Measurements from ENCODE around the gene ARMC8.

Gene ARMC8

DNA sequence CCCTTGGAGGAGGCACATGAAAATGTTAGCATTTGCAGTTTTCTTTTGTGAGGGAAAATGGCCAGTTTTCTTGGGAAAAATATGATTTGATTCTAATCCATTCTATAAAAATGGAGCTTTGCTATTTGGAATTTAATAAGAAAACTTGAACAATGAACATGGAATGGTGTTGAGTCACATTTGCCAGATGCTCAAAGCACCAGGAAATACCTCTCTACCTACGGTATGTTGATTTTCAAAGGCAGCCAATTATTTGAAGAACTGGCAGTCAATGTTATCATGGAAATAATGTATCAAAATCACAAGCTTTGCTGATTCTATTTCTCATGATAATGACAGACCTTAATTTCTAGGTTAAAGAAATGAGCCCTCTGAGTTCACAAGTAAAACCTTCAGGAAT lies 127.7 kb downstream of the ARMC8 start:
- no peak for DNase-seq

DNA sequence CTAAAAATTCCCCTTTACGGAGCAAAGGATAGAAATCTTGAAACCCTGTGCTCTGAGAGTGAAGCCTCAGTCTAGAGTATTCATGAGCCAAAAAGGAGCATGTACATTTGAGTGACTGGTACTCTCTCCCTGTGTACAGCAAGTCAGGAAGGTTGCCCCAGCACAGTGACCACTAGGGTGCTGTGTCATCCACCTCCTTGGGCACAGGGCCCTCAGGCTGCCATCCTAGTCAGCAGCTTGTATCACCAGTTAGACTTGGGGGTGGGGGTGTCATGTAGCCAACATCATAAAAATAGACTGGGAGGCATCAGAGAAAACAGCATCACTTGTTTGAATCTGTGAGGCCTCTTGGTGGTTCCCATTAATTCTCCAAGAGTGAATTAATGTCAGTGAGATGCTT lies 130.6 kb downstream of the ARMC8 start:
- DNase-seq, result no peak

GRCh38 chr3:138323971-138324370 lies 136.9 kb downstream of the ARMC8 start:
- no peak for DNase-seq

DNA sequence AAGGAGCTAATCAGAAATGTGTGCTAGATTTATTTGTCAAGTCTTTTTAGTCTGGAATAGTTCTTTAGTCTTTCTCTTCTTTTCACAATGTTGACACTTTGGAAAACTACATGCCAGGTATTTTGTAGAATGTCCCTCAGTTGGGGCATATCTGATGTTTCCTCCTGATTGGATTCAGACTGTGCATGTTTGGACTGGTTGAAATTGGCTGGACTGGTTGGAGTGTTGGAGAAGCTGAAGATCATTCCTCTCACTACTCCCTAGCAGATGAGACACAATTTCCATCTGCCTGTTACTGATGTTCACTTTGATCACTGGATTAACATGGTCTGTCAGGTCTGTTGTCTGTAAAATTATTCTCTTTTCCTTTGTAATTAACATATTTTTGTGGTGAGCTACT lies 138.9 kb downstream of the ARMC8 start:
- DNase-seq, result no peak

GRCh38 chr3:138326866-138327595 lies 139.9 kb downstream of the ARMC8 start:
- DNase-seq, result no peak

GRCh38 chr3:138327831-138328230 lies 140.7 kb downstream of the ARMC8 start:
- DNase-seq, result no peak

GRCh38 chr3:138328341-138328740 lies 141.2 kb downstream of the ARMC8 start:
- peak; percentile 58 for DNase-seq

DNA sequence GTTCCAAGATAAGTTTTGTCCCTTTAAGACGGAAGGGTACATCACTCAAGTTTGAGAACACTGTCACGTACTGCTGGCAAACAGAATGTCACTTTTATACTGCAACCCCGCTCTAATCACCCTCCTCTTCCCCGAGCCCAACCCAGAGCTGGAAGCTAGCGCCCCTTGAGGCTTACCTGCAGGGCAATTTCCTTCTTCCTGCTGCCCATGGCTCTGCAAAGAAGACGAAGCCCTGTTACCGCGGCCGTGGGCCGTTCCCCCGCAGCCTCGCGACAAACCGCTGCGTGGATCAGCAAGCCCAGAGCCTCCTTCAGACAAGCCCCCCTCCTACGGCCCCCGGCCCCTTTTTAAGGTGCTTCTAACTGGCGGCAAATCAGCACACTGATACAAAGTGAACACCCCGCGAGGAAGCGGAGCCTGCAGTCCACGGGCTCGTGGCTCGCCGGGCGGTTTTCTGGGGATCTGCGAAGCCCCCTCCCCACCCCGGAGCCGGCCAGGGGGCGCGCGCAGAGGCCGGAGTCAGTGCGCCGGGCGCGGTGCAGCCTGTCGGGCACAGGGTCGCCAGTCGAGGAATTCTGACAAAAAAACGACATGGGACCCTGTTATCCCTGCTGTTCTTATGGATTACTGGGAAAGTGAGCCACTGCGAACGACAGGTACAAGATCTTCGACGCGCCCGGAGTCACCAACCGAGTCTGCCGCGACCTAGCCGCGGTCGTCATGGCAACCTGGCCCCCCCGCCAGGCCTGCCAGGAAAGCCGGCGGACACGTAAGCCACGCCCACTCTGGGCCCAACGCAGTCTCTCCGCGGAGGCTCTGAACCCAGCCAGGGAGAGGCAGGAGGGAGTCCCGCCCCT lies 142.3 kb downstream of the ARMC8 start, which contains the start of gene NME9:
Gene NME9 (minus strand): TSS at position 725 of the 857 bp plus-strand sequence. CDS start 516 bp downstream, at position 209.
- DNase-seq, result peak; percentile 59

DNA sequence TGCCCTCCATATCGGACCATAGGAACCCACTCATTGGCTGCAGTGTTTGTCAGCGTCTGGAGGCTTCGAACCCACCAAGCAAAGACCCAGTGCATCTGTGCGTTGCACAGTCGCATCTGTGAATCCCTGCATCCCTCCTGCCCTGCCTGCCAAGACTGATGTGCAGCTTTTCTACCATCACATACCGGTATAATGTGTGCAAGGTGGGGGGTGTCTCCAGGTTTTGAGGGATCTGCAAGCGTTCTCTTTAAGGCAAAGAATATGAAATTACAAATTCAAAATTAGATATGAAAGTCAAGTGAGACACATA lies 142.8 kb downstream of the ARMC8 start:
- no peak for DNase-seq

- peak; percentile 33 for DNase-seq
Measured at GRCh38 chr3:138331143-138331894, 144.2 kb downstream of the ARMC8 start.

- peak; percentile 45 for DNase-seq
Measured at GRCh38 chr3:138332472-138333073, 145.5 kb downstream of the ARMC8 start.

- no peak for DNase-seq
Measured at GRCh38 chr3:138334608-138335007, 147.5 kb downstream of the ARMC8 start.

GRCh38 chr3:138336454-138336999 lies 149.4 kb downstream of the ARMC8 start:
- DNase-seq, result no peak

DNA sequence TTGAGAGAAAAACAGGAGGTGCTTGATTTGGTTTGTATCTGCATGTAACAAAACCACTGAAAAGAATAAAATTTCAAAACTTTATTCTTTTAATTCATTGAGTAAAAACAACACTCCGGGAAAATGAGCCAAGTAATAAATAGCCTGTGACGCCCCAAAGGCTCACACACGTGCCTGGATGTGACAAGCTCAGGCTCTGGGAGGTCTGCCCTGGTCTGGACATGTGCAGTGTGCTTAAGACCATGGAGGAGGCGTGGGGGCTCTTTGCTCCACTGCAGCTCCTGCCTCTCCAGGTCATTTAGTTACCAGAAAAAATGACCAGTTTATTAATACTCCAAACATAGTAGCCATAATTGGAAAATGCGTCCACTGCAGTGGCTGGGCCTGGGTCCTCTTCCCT lies 151.1 kb downstream of the ARMC8 start:
- no peak for DNase-seq

DNA sequence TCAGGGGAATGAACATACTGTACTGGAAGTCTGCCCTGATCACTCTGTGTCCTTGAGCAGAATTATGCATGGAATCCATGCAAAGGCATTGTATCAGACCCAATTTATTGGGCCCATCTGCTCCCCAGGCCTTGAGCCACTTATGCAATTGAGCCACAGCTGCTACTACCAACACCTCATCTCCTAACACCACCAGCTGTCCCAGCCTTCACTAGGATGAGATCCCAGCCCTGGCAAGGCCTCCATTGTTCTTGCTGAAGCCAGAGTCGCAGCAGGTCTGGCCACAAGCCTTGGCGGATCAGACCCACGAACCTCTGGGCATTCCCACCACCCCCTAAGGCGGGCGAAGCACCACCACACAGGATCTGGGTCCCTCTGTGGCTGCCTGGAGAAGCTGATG lies 151.7 kb downstream of the ARMC8 start:
- no peak for DNase-seq

- no peak for DNase-seq
Measured at GRCh38 chr3:138340511-138340910, 153.4 kb downstream of the ARMC8 start.

DNA sequence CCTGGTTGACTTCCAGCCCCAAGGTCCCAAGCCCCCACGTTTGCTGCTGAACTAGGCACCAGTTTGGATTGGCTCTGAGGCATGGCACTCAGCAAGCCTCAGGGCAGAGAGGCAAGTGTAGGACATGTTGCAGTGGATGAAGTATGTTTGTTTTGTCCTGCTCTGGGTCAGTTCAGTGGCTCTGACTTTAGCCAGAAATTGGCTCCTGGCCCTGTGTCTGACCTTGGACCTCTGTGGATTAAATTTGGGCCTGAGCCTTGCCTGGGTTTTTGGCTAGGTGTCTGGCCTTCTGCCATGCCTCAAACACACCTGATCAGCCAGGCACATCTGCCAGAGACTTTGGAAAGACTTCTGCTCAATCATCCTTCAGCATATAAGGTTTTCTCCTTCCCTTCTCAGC lies 157.7 kb downstream of the ARMC8 start:
- DNase-seq, result no peak

Measured in HCEC 1CT (cell line).